GM12875 (cell line): ENCODE measurements around the gene NR0B2.

Experiments used
- H3K4me3 ChIP-seq: one replicate; pipeline ENCODE4 v1.5.1; 2011; ENCODE audit warnings: low read depth, low read length, control low read depth
- TF ChIP-seq, protein P1 (sequence below): IDR thresholded peaks from 2 replicates; pipeline ENCODE4 v1.5.1; 2011; ENCODE audit warnings: low read depth, mild to moderate bottlenecking, control low read depth, inconsistent platforms, low read length, moderate library complexity, borderline replicate concordance; ENCODE audit not compliant: insufficient read depth

Gene NR0B2

DNA sequence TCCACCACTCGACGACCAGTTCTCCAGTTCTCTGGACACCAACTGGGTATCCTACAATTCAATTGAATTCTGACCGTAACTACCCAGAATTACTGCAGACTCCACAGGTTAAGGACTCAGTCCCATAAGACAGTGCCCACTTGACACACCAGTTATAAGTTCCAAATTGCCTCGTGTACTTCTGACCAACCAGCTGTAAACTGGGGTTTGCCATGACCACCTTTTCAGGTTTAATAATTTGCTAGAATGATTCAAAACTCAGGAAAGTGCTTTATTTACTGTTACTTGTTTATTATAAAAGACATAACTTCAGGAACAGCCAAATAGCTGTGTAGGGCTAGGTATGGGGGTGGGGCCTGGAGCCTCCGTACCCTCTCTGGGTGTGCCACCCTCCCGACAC lies 23.0 kb upstream of the NR0B2 start:
- TF ChIP-seq, protein P1, sequence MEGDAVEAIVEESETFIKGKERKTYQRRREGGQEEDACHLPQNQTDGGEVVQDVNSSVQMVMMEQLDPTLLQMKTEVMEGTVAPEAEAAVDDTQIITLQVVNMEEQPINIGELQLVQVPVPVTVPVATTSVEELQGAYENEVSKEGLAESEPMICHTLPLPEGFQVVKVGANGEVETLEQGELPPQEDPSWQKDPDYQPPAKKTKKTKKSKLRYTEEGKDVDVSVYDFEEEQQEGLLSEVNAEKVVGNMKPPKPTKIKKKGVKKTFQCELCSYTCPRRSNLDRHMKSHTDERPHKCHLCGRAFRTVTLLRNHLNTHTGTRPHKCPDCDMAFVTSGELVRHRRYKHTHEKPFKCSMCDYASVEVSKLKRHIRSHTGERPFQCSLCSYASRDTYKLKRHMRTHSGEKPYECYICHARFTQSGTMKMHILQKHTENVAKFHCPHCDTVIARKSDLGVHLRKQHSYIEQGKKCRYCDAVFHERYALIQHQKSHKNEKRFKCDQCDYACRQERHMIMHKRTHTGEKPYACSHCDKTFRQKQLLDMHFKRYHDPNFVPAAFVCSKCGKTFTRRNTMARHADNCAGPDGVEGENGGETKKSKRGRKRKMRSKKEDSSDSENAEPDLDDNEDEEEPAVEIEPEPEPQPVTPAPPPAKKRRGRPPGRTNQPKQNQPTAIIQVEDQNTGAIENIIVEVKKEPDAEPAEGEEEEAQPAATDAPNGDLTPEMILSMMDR = no peak
- H3K4me3 ChIP-seq = no peak overlapping the region

DNA sequence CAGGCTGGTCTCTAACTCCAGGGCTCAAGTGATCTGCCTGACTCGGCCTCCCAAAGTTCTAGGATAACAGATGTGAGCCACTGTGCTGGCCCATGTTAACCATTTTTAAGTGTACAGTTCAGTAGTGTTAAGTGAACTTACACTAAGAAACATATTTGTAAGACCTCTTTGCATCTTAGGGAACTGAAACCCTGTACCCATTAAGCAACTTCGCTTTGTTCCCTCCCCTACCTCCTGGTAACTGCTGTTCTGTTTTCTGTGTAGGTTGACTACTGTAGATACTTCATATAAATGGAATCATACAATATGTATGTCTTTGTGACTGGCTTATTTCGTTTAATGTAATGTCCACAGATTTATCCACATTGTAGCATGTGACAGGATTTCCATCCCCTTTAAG lies 18.8 kb upstream of the NR0B2 start:
- TF ChIP-seq, protein P1 = no peak
- no peak overlapping the region for H3K4me3 ChIP-seq

DNA sequence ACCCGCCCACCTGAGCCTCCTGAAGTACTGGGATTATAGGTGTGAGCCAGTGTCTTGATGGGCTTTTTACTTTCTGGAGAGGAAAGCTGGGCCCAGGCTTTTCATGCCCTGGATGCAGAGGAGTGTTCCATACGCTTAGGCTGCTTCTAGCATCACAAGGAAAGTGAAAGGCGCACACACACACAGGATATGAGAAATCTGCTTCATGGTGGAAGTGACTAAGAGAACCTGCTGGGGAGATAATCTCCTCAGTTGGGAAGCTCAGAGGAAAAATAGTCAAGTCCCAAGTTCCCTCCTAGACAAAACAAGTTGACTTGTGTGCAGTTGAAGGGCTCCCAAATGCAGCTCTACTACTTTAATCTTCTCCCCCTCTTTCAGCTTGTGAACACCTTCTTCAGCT lies 9.9 kb upstream of the NR0B2 start:
- no peak overlapping the region for H3K4me3 ChIP-seq

DNA sequence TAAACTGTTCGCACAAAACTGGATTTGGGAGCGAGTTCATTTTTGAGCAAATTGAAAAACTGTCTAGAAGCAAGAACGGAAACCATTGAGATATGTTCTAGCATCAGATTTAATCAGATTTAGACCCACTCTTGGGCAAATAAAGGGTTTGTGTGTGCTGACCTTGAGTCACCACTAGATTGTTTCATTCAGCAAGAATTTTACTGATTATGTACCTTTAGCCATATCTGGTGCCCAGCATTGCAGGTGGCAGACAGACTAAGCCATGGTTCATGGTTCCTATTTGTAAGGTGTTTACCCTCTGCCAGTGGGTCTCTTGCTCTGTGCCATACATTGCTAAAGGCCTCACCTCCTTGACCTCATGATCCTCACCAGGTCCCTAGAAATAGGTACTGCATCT lies 9.1 kb upstream of the NR0B2 start:
- peak overlapping the region; percentile 87 for H3K4me3 ChIP-seq
- TF ChIP-seq, protein P1 = no peak

More for the DNA sequence above, 9.9 kb upstream of the NR0B2 start:
- TF ChIP-seq, protein P1 = no peak

DNA sequence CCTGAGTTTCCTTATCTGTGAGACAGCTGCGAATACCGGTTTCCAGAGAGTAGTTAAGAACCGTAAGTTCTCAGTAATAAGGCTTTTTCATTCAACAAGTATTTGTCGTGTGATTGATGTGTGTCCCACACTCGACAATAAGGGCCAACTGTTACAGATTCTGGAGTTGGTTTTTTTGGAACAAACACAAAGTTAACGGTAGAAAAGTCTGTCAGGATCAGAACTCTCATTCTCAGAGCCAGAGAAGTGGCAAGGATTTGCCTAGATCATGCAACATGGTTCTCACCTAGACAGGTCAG lies 8.6 kb upstream of the NR0B2 start:
- H3K4me3 ChIP-seq = peak overlapping the region; percentile 87
- TF ChIP-seq, protein P1 = no peak

DNA sequence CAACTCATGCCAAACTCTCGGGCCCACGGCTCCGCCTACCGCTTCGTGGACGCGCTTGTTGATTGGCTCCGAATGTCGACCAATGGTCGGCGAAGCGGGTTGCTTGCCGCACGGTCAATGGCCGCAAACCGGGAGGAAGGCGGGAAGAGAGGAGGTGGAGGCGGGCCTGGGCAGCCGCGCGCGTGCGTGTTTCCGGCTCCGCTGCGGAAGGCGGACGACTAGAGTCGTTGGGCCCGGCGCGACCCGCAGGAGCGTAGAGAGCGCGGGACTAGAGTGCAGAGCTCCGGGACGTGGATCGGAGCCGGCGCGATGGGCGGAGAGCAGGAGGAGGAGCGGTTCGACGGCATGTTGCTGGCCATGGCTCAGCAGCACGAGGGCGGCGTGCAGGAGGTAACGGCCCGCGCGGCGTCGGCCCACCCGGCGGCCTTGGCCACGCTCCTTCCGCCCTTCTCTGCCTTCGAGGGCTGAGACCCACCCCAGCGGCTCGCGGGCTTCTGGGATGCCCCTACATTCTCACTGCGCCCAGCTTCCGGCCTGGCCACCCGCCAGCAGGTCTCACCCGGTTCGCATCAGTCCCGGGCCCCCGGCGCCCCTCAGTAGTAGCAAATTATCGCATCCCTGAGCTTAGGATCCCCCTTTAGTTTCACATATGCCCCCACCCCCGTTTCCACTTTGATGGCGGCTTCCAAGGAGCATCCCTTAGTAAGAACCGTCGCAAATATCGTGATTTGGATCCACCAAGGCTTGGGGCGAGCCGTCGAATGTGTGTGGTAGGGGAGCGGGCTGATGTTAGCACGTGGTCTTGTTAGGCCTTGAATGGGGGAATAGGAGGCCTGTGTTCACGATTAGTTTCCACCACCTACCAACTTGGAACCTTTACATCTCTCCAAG lies 8.0 kb upstream of the NR0B2 start, which contains the start of gene NUDC:
TSS of gene NUDC (plus strand) at position 204 of the 891 bp plus-strand sequence. CDS start at position 310, 106 bp downstream.
- TF ChIP-seq, protein P1 = no peak
- peak within 1 kb of the TSS; percentile 87 for H3K4me3 ChIP-seq

DNA sequence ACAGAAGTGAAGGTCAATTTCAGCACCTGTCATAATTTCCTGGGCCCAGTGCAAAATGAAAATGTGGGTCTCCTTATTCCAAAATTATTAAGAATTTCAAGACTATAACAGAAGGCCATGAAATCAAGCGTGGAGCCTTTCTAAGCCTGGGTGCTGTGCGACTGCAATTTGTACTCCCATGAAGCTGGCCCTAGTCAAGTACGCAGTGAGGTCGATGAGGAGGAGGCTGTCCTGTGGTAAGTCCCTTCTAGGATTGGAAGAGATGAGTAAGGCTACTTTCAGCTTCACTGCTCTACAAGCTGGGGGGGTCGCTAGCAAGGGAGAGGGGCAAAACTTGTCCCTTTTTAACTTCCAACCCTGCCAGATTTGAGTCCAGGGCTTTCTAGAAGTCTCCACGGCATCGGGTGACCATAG lies 7.4 kb upstream of the NR0B2 start:
- TF ChIP-seq, protein P1 = no peak

More for the DNA sequence above, 7.4 kb upstream of the NR0B2 start:
- H3K4me3 ChIP-seq = peak overlapping the region; percentile 5
